ENCODE results near the gene SNX24.

Gene SNX24

GRCh38 chr5:123014689-123015088, 169.3 kb downstream of the SNX24 start:
- no peak for DNase-seq (ENCODE audit: low read depth in 2 of 2)

GRCh38 chr5:123028222-123028621, 182.8 kb downstream of the SNX24 start:
- DNase-seq (ENCODE audit: low read depth in 2 of 2): no peak

DNA sequence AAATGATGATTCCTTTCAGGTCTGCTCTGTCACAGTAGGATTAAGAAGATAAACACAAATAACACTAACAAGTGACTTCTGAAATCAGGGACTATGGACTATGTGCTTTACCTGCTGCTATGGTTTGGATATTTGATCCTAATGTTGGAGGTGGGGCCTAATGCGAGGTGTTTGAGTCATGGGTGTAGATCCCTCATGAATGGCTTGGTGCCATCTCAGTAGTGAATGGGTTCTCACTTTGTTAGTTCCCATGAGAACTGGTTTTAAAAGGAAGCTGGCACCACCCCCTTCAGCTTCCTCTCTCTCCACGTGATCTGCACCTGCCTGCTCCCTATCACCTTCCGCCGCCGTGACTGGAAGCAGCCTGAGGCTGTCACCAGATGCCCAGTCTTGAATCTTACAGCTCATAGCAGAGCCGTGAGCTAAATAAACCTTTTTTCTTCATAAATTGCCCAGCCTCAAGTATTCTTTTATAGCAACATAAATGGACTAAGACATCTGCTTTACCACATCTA, 187.8 kb downstream of the SNX24 start:
- DNase-seq (ENCODE audit: low read depth in 2 of 2): no peak

DNA sequence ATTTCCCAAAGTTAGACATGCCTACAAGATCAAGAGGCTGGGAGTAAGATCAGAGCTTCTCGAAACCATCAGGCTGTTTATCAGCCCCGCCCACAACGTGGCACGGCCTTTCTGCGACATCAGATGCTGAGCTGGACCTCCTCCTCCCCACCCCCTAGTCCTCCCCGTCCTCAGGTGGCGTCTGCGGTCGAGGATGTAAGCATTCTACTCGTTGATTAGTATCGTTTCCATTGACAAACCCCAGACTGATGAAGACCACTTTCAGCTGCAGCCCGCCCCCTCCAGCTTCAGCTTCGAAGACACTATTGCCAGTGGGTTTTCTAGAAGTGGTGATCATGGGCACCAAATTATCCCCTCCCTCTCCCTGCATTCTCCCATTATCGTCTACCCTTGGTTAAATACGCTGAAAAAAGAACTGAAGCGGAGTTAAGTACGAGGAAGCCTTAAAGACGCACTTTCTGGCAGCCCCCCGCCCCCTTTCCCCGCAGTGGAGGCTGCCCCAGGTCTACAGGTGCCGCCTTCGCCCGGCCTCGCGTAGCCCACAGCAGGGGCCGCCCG, 190.0 kb downstream of the SNX24 start:
- DNase-seq (ENCODE audit: low read depth in 2 of 2): no peak

DNA sequence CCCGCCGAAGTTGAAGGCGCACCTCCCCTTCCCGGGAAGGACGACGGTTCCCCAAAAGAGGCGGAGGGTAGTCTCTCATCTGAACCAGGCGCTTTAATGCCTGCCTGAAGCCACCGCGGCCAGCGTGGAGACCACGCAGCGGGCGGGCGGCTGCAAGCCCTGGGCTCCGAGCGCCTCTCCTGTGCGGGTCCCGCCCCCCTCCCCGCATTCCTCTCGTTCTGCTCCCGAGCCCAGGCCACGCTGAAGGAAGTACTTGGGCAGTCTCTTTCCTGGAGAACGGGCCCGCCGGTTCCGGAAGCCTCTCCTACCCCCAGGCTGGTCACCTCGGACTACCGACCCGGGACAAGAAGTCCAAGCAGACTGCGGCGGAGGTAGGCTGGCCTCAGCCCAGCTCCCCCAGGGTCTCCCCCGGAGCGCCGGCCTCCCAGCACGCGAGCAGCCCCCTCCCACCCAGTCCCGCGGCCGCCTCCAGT, 190.5 kb downstream of the SNX24 start:
- DNase-seq (ENCODE audit: low read depth in 2 of 2): no peak

- no peak for DNase-seq (ENCODE audit: low read depth in 2 of 2)
Measured at GRCh38 chr5:123036391-123037103, 191.1 kb downstream of the SNX24 start, which contains the start of gene PPIC. Gene PPIC (minus strand): TSS chr5:123036725. CDS start chr5:123036625, 100 bp downstream.

- DNase-seq (ENCODE audit: low read depth in 2 of 2): no peak
Measured at GRCh38 chr5:123037104-123037418, 191.6 kb downstream of the SNX24 start.

DNA sequence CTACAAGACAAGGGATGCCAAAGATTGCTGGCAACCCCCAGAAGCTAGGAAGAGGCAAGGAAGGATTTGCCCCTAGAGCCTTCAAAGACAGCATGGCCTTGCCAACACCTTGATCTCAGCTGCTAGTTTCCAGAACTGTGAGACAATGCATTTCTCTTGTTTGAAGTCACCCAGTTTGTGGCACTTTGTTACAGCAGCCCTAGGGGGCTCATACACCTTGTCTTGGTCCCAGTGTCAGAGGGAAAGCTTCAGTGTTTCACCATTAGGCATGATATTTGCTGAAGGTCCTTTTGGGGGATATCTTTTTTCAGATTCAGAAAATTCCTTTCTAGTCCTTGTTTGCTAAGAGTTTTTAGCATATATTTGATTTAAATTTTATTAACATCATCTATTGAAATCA, 194.3 kb downstream of the SNX24 start:
- DNase-seq (ENCODE audit: low read depth in 2 of 2): no peak

GRCh38 chr5:123044926-123045617, 199.7 kb downstream of the SNX24 start:
- no peak for DNase-seq (ENCODE audit: low read depth in 2 of 2)

DNA sequence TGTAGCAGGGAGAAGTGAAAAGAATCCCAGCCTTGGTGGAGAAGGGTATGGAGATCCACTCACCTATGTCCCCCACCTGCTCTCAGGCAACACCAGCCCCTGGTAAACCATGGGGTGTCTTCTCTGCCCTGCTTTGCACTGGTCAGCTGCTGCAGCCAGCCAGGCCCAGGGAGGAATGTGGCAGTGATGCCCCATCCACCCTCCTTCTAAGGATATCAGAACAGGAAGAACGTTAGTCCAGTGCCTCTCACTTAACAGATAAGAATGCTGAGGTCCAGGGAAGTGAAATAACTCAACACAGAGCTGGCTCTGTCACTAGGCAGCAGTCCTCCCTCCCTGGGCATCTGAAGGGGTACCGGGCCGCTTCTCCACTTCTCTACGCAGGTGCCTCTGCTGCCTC, 200.8 kb downstream of the SNX24 start:
- DNase-seq (ENCODE audit: low read depth in 2 of 2): no peak

DNA sequence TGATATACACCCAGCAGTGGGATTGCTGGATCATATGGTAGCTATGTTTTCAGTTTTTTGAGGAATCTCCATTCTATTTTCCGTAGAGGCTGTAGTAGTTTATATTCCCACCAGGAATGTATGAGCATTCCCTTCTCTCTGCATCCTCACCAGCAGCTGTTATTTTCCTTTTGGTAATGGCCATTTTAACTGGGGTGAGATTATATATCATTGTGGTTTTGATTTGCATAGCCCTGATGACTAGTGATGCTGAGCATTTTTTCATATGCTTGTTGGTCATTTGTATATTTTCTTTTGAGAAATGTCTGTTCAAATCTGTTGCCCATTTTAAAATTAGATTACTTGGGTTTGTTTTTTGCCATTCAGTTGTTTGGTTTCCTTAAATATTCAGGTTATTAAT, 202.3 kb downstream of the SNX24 start:
- DNase-seq (ENCODE audit: low read depth in 2 of 2): no peak

DNA sequence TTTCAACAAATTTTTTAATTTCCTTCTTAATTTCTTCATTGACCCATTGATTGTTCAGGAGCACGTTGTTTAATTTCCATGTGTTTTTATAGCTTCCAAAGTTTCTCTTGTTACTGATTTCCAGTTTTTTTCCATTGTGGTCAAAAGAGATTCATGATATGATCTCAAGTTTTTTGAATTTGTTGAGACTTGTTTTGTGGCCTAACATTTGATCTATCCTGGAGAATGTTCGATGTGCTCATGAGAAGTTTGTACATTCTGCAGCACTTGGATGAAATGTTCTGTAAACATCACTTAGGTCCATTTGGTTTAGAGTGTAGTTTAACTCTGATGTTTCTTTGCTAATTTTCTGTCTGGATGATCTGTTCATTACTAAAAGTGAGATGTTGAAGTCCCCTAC, 205.8 kb downstream of the SNX24 start:
- DNase-seq (ENCODE audit: low read depth in 2 of 2): no peak
